GM19099 (cell line): ENCODE measurements around the gene ZNF764.

Experiments
- POLR2A ChIP-seq: IDR thresholded peaks from 3 replicates; pipeline ENCODE4 v1.6.1; 2011; ENCODE audit warnings: low read depth; ENCODE audit not compliant: insufficient read length; ENCODE audit errors: extremely low read depth

The ZNF764 gene

DNA sequence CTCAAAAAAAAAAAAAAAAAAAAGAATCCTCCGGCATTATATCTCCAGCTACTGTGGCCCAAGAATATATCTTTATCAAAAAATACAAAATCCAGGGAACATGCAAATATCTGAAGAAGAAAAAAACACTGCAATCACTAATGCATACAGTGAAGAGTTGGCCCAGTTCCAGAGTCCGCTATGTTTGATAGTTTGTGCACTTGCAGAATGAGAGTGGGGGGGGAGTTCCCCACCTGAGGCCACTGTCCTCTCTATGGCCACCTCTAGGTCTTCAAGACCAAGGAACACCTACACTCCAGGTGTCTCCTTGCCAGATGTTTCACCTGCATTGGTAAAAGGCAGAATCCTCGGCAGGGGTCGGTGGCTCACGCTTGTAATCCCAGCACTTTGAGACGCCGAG, 23.3 kb upstream of the ZNF764 start:
- TF ChIP-seq POLR2A, result no peak

DNA sequence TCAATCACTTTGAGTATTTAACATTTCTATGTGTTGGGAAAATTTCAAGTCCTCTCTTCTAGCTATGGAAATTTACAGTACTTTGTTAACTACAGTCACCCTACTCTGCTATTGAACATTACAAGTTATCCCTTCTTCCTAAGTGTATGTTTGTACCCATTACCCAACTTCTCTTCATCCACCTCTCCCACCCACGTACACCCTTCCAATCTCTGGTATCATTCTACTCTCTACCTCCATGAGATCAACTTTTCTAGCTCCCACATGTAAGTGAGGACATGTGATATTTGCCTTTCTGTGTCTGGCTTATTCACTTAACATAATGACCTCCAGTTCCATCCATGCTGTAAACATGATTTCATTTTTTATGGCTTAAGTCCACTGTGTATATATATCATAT, 16.5 kb upstream of the ZNF764 start:
- TF ChIP-seq POLR2A, result no peak

DNA sequence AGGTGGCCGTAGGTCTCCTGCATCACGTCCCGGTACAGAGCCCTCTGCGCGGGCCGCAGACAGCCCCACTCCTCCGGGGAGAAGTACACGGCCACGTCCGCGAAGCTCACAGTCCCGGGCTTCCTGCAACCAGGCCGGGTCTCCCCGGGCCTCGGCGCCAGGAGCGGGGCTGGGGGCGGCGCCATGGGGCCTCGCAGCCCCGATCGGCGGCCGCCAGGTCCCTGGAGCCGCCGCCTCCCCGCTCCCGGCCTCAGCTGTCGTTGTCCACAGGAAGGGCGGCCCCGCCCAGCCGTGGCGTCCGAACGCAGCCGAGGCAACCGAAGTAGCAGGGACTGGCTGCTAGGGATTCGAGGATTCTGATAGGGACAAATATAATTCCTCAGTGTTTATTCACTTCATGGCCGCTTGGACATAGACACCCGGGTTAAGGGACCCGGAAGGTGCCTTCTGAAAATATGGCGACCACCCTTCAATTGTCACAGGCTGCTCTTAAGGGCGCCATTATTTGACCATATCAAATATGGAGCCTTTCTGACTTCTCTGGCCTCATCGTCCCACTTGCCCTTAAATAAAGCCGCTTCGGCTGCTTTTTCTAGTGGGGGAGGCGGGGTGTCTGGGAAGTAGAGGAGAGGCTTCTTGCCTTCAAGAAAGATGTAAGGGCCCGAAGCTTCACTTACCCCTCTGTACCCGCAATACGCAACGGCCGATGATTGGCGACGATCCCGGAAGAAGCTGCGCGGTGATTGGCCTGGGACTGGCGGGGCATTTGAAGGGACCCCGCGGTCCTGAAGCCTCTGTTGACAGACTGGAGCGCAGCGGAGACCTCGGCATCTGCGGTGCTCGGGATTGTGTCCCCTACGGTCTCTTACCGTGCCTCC, 13.5 kb upstream of the ZNF764 start, which contains the start of gene ZNF688:
Gene ZNF688, minus strand, starts transcription at position 270 of the 878 bp plus-strand sequence. Its CDS starts 85 bp downstream, at position 185.
- TF ChIP-seq POLR2A, result peak; percentile 69

DNA sequence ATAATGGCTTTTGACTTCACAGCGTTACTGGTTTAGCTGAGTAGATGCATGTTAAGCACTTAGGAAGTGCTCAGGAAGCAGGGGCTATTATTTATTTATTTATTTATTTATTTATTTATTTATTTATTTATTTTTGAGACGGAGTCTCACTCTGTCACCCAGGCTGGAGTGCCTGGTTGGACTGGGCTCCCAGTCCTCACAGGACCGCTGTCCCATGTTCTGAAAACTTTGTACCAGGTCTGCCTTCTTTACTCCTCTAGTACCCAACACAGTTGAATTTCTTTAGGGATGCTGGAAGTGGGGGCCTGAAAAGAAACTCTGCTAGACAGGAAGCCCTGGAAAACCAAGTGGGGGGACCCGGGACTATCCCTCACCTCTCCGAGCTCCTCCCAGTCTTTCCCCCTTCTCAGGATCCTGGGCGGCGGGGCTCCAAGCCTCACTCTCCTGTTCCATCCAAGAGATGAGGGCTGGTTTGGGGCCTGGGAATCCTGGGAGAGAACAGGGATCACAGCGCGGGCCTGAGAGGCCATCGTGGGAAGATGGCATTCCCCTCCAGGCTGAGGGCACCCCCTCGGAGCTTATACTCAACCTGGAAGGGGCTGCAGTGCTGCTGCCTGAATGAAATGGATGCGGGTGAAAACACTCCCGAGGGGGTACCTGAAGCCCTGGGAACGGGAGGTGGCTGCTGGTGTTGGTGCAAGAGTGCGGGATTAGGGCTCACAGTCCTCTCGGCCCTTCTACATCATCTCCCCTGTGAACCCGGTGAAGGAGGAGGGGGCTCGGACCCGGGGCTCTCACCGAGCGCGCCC, 12.7 kb upstream of the ZNF764 start:
- TF ChIP-seq POLR2A, result no peak

DNA sequence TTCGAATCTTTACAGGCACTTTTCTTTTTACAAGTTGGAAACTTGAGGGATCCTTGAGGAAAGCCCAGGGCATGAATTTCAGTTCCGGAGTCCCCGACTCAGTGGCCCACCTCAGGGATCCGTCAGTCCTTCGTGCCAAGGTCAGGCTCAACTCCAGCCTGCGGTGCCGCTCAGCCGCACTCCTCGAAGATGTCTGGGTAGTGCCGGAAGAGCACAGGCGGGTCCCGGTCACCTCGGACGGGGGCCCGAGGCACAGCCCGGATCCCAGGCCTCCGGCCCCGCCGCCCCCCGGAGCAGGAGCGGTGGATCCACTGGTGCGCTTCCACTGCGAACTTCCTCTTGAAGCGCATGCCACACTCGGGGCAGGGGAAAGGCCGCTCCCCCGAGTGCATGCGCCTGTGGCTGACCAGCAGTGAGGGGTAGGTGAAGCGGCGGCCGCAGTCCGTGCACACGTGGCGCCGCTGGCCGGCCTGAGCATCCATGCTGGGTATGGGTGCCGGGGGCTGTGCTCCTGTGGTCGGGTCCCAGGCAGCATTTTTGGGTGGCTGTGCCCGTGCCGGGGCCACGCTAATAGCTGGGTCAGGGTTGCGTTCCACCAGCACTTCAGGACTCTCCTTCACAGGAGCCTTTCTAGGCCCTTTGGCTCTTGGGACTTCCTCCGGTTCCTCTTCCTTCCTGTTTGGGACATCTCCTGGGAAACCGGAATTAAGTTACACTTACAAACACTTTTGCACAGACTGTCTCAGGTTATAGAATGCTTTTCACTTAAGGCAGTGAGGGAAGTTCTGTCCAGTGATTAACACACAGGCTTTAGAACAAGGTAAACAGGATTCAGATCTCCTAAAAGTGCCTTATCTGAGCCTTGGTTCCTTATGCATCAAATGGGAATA, 11.8 kb upstream of the ZNF764 start:
- TF ChIP-seq POLR2A, result no peak

DNA sequence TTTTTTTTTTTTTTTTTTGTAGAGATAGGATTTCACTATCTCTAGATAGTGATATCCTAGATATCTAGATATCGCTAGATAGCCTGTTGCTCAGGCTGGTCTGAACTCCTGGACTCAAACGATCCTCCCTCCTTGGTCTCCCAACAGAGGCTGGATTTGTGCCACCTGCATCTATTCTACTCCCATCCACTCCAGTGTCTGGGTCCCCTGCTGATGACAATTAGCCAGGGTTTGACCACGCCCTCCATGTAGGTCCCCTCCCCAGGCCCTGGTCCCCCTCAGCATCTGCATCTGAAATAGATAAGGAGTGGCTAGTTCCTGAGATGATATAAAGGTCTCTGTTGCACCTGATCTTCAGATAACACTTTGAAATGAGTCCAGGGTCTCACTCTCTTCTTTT, 11.1 kb upstream of the ZNF764 start:
- TF ChIP-seq POLR2A, result no peak

DNA sequence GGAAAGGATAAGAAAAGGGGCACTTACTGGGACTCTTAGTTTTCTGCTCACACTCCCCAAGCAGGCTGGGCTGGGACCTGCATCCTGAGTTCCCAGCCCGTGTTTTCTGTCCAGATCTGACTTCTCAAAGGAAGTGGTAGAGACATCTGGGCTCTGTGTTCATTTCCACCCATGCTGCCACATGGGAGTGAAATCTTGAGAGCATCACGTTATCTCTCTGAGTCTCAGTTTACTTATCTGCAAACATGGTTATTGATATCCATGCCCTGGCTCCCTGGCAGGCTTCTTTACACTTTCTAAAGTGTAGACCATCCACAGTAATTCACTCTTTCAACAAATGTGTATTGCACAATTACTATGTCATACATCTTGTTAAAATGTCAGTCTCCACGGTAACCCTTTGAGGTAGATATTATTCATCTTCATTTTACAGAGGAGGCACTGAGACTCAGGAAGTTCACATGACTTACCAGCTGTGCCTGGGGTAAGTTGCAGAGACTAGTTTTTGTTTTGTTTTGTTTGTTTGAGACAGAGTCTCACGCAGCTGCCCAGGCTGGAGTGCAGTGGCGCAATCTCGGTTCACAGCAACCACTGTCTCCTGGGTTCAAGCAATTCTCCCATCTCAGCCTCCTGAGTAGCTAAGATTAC, 9.9 kb upstream of the ZNF764 start:
- peak; percentile 11 for TF ChIP-seq POLR2A

DNA sequence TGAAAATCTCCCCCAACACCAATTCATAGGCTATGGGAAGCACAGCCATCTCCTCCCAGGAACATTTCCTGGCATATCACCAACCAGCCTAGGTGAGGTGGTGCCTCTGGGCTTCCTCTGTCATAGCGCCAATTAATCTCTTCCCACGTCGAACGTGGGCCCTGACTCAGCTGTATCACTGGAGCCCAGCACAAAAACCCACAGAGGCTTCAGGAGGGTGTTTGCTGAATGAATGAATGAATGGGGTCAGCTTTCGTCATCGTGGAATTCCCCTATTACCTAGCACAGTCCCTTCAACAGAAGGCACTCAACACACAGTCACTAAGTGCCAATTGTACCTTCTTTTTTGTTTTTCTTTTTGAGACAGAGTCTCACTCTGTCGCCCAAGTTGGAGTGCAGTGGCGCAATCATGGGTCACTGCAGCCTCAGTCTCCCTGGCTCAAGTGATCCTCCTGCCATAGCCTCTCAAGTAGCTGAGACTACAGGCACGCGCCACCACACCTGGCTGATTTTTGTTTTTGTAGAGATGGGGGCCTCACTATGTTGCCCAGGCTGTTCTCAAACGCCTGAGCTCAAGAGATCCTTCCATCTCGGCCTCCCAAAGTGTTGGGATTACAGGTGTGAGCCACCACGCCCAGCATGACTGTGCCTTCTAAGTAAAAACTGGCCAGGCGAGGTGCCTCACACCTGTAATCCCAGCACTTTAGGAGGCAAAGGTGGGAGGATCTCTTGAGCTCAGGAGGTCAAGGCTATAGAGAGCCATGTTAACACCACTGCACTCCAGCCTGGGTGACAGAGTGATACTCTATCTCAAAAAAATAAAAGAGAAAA, 9.2 kb upstream of the ZNF764 start:
- no peak for TF ChIP-seq POLR2A

DNA sequence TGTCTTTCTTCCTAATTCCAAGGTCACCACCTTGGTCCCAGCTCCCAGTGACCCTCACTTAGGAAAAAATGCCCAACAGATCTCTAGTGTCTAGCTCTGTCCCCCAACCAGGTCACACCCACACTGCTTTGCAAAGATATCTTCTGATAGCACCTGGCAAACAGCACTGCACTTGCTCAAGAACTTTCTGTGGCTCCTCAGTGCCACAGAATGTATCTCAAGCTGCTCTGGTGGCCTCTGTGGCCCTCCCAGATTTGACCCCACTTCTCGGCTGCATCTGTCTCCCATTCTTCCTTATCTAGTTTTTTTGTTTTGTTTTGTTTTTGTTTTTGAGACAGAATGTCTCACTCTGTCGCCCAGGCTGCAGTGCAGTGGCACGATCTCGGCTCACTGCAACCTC, 8.4 kb upstream of the ZNF764 start:
- no peak for TF ChIP-seq POLR2A

DNA sequence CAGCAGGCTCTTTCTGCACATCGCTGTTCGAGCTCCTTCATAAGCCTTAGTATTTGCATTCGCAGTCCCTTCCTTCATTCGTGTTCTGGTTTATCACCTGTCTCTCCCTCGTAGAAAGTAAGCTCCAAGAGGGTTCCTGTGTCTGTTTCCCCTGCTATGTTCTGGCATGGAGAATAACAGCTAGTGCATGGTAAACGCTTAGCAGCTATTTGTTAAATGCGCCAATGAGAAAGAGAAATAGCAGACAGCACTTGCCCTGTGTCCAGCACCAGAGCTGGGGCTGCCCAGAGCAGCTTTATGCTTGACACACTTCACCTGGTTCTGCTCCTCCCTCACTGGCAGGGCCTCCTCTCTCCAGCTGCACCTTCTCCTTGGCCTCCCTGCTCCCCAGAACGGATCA, 7.8 kb upstream of the ZNF764 start:
- no peak for TF ChIP-seq POLR2A

DNA sequence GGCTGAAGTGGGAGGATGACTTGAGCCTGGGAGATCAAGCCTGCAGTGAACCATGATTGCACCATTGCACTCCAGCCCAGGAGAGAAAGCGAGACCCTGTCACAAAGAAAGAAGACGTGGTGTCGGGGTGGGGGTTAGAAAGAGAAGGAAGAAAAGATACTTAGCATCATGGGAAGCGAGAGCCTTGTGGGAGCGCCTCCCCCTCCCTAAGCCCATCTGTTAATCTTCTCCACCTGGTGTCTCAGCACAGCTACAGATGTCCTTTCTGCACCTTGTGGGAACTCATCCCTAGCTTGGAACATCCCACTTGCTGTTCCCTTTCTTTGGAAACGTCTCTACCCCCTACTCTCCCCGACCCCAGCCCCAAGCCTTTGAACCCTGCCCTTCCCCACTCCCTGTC, 7.4 kb upstream of the ZNF764 start:
- TF ChIP-seq POLR2A, result no peak

DNA sequence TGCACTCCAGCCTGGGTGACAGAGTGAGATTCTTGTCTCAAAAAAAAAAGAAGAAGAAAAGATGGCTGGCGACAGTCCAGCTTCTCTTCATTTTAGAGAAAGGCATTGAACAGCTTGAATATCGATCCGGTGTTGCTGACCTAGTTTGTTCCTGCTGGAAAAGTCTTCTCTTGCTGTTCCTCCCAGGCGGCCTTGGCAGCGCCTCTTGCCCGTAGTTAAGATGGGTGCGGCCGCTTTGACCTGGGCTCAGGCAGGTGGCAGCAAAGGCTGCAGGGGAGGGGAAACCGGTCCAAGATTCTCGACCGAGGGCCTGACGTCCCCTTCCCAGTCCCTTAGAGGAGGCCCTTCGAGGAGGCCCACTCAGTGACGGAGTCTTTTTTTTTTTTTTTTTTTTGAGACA, 3.8 kb upstream of the ZNF764 start:
- no peak for TF ChIP-seq POLR2A

DNA sequence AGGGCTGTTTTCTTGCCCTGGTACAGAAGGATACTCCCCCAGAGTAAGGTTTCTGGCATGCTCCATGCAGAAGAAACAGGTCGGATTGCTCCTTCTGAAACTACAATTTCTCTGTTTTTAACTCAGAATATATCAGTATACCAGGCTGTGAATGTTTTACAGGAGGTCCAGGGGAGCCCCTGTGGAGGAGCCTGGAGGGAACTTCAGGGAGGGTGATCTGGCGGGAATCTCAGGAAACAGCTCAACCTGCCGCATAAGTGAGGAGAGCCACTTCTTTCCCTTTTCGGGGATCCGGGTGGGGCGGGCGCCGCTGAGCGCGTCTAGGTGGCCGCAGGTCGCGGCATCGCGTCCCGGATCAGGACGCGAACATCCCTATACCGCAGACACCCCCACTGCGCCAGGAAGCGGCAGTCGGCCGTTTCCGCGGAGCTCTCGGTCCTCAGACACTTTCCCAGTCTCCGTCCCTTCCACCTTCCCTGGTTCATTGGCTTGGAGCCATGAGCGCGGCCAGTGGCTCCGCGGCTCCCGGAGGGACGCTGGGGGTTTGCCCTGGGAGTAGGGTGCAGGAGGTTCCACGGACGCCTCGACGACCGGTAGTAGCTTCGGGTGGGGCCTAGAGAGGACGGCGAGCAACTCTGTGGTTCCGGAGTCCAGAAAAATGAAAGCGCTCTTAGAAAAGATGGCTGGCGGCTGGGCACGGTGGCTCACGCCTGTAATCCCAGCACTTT, 3.1 kb upstream of the ZNF764 start:
- no peak for TF ChIP-seq POLR2A
